B cell (primary cell): ENCODE data around the gene ZSCAN12.
A peak's percentile ranks its signal among the peaks of the same experiment; 100 is the strongest.

Source experiments
- CTCF ChIP-seq: fragments of 200-600 bp; IDR thresholded peaks from one replicate; pipeline ENCODE4 v1.8.0; 2022; ENCODE audit warnings: antibody characterized with exemption, mild to moderate bottlenecking
- EZH2 ChIP-seq: IDR thresholded peaks from 2 replicates; pipeline ENCODE4 v1.6.1; 2012; ENCODE audit warnings: borderline replicate concordance, low read depth, mild to moderate bottlenecking, moderate library complexity, low read length; ENCODE audit not compliant: insufficient read depth, poor library complexity, severe bottlenecking

- TF ChIP-seq CTCF (peak; percentile 84), EZH2 (no peak)
Measured at GRCh38 chr6:28355743-28356665, 43.5 kb downstream of the ZSCAN12 start.
